HEK293 (cell line): ENCODE data around the gene FERD3L.

Experiments used
- CTCF ChIA-PET: fragments of 350-600 bp; formaldehyde crosslinking; extraction: SDS; loops from one replicate; lab custom pipeline; 2021; ENCODE audit warnings: antibody characterized with exemption; lab: Yijun Ruan, JAX
- POLR2A ChIA-PET: fragments of 300-600 bp; formaldehyde crosslinking; extraction: SDS; loops from one replicate; lab custom pipeline; 2020; ENCODE audit warnings: antibody characterized with exemption, inconsistent platforms; lab: Yijun Ruan, JAX
- H3K27ac ChIP-seq: fragments of 200-500 bp; sonication (Bioruptor generic); 2 replicates; pipeline ENCODE4 v1.5.1; 2014; ENCODE audit warnings: low read depth, low read length, control low read depth, inconsistent platforms; ENCODE audit errors: extremely low read depth
- H3K36me3 ChIP-seq, 2 experiments: fragments of 200-500 bp in 1 of 2; sonication (Bioruptor generic) in 1 of 2; 1 replicate in 1 of 2; 2 replicates in 1 of 2; pipeline ENCODE4 v1.5.1; 2014 to 2017; ENCODE audit warnings: inconsistent platforms in 2 of 2, low read length in 2 of 2; ENCODE audit not compliant: control insufficient read depth in 2 of 2, insufficient read depth in 1 of 2
- H3K4me1 ChIP-seq: fragments of 200-500 bp; sonication (Bioruptor generic); 2 replicates; pipeline ENCODE4 v1.5.1; 2014; ENCODE audit warnings: mild to moderate bottlenecking, low read length, inconsistent platforms; ENCODE audit not compliant: control insufficient read depth, insufficient read depth
- H3K4me3 ChIP-seq: 2 replicates; pipeline ENCODE4 v1.5.1; 2011; ENCODE audit warnings: low read depth, mild to moderate bottlenecking, control low read depth, low read length, moderate library complexity
- H3K9me3 ChIP-seq: fragments of 200-500 bp; sonication (Bioruptor generic); 2 replicates; pipeline ENCODE4 v1.5.1; 2014; ENCODE audit warnings: low read depth, low read length, inconsistent platforms; ENCODE audit not compliant: control insufficient read depth, insufficient read depth
- INSM2 ChIP-seq: fragments of 450-650 bp; formaldehyde crosslinking; IDR thresholded peaks from 2 replicates; pipeline ENCODE4 v1.5.1; 2016; ENCODE audit warnings: missing biosample characterization, missing genetic modification characterization
- MZF1 ChIP-seq: fragments of 450-650 bp; formaldehyde crosslinking; IDR thresholded peaks from 2 replicates; pipeline ENCODE4 v1.5.1; 2017; ENCODE audit warnings: missing biosample characterization, missing genetic modification characterization, borderline replicate concordance
- REPIN1 ChIP-seq: fragments of 450-650 bp; formaldehyde crosslinking; IDR thresholded peaks from 2 replicates; pipeline ENCODE4 v1.5.1; 2017; ENCODE audit warnings: missing biosample characterization, missing genetic modification characterization, low read depth
- SP2 ChIP-seq: fragments of 450-650 bp; formaldehyde crosslinking; IDR thresholded peaks from 2 replicates; pipeline ENCODE4 v1.5.1; 2016; ENCODE audit warnings: missing biosample characterization, missing genetic modification characterization
- TCF7L2 ChIP-seq: IDR thresholded peaks from 2 replicates; pipeline ENCODE4 v1.6.1; 2011; ENCODE audit warnings: low read depth, mild to moderate bottlenecking, inconsistent platforms, low read length, moderate library complexity, borderline replicate concordance
- ZBTB11 ChIP-seq: fragments of 450-650 bp; formaldehyde crosslinking; conservative IDR thresholded peaks from 2 replicates; pipeline ENCODE4 v1.5.1; 2016; ENCODE audit warnings: low read depth, missing biosample characterization, missing genetic modification characterization
- ZBTB26 ChIP-seq: fragments of 450-650 bp; formaldehyde crosslinking; optimal IDR thresholded peaks from 2 replicates; pipeline ENCODE3; 2016; ENCODE audit warnings: missing biosample characterization, mild to moderate bottlenecking, missing genetic modification characterization
- ZBTB49 ChIP-seq: fragments of 450-650 bp; formaldehyde crosslinking; IDR thresholded peaks from 2 replicates; pipeline ENCODE4 v1.5.1; 2016; ENCODE audit warnings: missing biosample characterization, missing genetic modification characterization, low read depth
- ZNF174 ChIP-seq: fragments of 450-650 bp; formaldehyde crosslinking; IDR thresholded peaks from 2 replicates; pipeline ENCODE4 v1.5.0; 2017; ENCODE audit warnings: missing biosample characterization, mild to moderate bottlenecking, missing genetic modification characterization
- ZNF184 ChIP-seq: fragments of 450-650 bp; IDR thresholded peaks from 2 replicates; pipeline ENCODE4 v1.5.1; 2018; ENCODE audit warnings: missing biosample characterization, mild to moderate bottlenecking, missing genetic modification characterization
- ZNF391 ChIP-seq: fragments of 450-650 bp; formaldehyde crosslinking; IDR thresholded peaks from 2 replicates; pipeline ENCODE4 v1.5.1; 2016; ENCODE audit warnings: low read depth, missing biosample characterization, missing genetic modification characterization, borderline replicate concordance
- ZNF416 ChIP-seq: fragments of 450-650 bp; formaldehyde crosslinking; IDR thresholded peaks from 2 replicates; pipeline ENCODE4 v1.5.1; 2016; ENCODE audit warnings: missing biosample characterization, missing genetic modification characterization
- ZNF544 ChIP-seq: fragments of 450-650 bp; formaldehyde crosslinking; IDR thresholded peaks from 2 replicates; pipeline ENCODE4 v1.5.0; 2017; ENCODE audit warnings: missing biosample characterization, missing genetic modification characterization
- ZNF558 ChIP-seq: fragments of 450-650 bp; formaldehyde crosslinking; IDR thresholded peaks from 2 replicates; pipeline ENCODE4 v1.5.1; 2016; ENCODE audit warnings: missing biosample characterization, missing genetic modification characterization
- ZNF585B ChIP-seq: fragments of 450-650 bp; formaldehyde crosslinking; IDR thresholded peaks from 2 replicates; pipeline ENCODE4 v1.5.1; 2016; ENCODE audit warnings: missing biosample characterization, missing genetic modification characterization
- ZNF645 ChIP-seq: fragments of 450-650 bp; formaldehyde crosslinking; IDR thresholded peaks from 2 replicates; pipeline ENCODE4; 2016; ENCODE audit warnings: missing biosample characterization, missing genetic modification characterization
- ZNF654 ChIP-seq: fragments of 450-650 bp; formaldehyde crosslinking; IDR thresholded peaks from 2 replicates; pipeline ENCODE4 v1.5.1; 2016; ENCODE audit warnings: low read depth, missing biosample characterization, missing genetic modification characterization
- ZNF791 ChIP-seq: fragments of 450-650 bp; formaldehyde crosslinking; IDR thresholded peaks from 2 replicates; pipeline ENCODE4 v1.5.1; 2016; ENCODE audit warnings: missing biosample characterization, missing genetic modification characterization
- TF ChIP-seq, protein P1 (sequence below): fragments of 450-650 bp; formaldehyde crosslinking; IDR thresholded peaks from 2 replicates; pipeline ENCODE4 v1.5.0; 2017; ENCODE audit warnings: missing biosample characterization, missing genetic modification characterization, borderline replicate concordance
- TF ChIP-seq, protein P2 (sequence below): fragments of 450-650 bp; formaldehyde crosslinking; IDR thresholded peaks from 2 replicates; pipeline ENCODE4 v1.5.1; 2017; ENCODE audit warnings: missing biosample characterization, missing genetic modification characterization

FERD3L gene

DNA sequence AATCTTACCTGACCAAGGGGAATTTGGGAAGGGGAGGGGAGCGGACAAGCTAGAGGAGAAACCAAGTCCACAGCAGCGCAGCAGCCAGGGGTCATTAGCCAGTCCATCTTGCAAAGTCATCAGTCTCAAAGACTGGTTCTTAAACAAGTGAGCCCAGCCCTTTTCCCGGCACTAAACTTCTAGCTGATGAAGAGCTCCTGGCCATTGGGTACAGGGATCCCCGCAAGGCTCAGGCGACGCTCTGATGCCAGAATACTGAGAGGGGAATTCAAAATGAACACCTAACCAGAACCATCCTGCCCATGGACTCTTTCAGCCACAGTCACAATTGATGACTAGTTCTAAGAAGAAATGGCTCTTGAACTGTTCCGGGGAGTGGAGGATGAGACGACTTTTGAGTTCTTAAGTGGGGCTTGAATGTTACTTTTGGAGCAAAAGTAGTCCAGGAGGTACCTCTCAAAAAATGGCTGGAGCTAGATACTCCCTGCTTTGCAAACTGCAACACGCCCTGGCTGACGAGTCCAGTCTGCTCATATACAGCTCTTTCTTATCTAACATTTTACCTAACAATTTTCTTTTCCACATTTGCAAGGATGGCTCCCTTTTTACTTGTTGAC is 25.2 kb downstream of the FERD3L start:
- 0 out of 3 replicates have a peak, but pooled peaks cover 0 to 4% of the 10 kb centered on the region in 2 experiments for H3K36me3 ChIP-seq
- H3K4me1 ChIP-seq: peaks cover 2% of the 10 kb centered on the region; the same call in 1 of the 2 replicates
- TF ChIP-seq ZNF416 (tag by site-specific recombination): no peak
- no peak for TF ChIP-seq ZBTB26 (tag by site-specific recombination)
- TF ChIP-seq INSM2: no peak
- TF ChIP-seq ZNF174 (tag by site-specific recombination): no peak
- TF ChIP-seq ZNF544 (tag by site-specific recombination): no peak
- no peak for TF ChIP-seq ZNF585B (tag by site-specific recombination)
- no peak for TF ChIP-seq ZNF791
- TF ChIP-seq, protein P1, sequence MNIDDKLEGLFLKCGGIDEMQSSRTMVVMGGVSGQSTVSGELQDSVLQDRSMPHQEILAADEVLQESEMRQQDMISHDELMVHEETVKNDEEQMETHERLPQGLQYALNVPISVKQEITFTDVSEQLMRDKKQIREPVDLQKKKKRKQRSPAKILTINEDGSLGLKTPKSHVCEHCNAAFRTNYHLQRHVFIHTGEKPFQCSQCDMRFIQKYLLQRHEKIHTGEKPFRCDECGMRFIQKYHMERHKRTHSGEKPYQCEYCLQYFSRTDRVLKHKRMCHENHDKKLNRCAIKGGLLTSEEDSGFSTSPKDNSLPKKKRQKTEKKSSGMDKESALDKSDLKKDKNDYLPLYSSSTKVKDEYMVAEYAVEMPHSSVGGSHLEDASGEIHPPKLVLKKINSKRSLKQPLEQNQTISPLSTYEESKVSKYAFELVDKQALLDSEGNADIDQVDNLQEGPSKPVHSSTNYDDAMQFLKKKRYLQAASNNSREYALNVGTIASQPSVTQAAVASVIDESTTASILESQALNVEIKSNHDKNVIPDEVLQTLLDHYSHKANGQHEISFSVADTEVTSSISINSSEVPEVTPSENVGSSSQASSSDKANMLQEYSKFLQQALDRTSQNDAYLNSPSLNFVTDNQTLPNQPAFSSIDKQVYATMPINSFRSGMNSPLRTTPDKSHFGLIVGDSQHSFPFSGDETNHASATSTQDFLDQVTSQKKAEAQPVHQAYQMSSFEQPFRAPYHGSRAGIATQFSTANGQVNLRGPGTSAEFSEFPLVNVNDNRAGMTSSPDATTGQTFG: no peak
- TF ChIP-seq ZBTB11 (tag by site-specific recombination): no peak
- TF ChIP-seq, protein P2, sequence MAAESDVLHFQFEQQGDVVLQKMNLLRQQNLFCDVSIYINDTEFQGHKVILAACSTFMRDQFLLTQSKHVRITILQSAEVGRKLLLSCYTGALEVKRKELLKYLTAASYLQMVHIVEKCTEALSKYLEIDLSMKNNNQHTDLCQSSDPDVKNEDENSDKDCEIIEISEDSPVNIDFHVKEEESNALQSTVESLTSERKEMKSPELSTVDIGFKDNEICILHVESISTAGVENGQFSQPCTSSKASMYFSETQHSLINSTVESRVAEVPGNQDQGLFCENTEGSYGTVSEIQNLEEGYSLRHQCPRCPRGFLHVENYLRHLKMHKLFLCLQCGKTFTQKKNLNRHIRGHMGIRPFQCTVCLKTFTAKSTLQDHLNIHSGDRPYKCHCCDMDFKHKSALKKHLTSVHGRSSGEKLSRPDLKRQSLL (tag by site-specific recombination): no peak
- TF ChIP-seq ZNF391 (tag by site-specific recombination): no peak
- TF ChIP-seq TCF7L2: no peak
- no peak for TF ChIP-seq ZNF558 (tag by site-specific recombination)
- no peak for TF ChIP-seq ZNF654 (tag by site-specific recombination)
- TF ChIP-seq REPIN1 (tag by site-specific recombination): no peak
- TF ChIP-seq ZNF645 (tag by site-specific recombination): no peak
- no peak for TF ChIP-seq ZNF184 (tag by site-specific recombination)
- no peak for TF ChIP-seq MZF1 (tag by site-specific recombination)
- no peak for TF ChIP-seq SP2 (tag by site-specific recombination)
- TF ChIP-seq ZBTB49 (tag by site-specific recombination): no peak
- TF ChIP-seq, all 188 proteins: peak for 0
- no peak overlapping the region for H3K27ac ChIP-seq
- H3K4me3 ChIP-seq: no peak overlapping the region
- no peaks in the 10 kb centered on the region for H3K9me3 ChIP-seq
- ChIA-PET CTCF (interaction anchor here (0.6 to 1.9 kb wide), 4 partner anchors 357 to 1497 kb away, joined by 3 to 11 read pairs (median 4); no protein-coding TSS in a partner anchor), POLR2A (no interaction called here)
